ENCODE results near the gene MAML3. TPM values are rescaled to one million over a fixed set of nuclear protein-coding genes. Genes with fewer than 3 reads are reported as not detected.

The MAML3 gene
- total and polyA plus RNA-seq, 2 of the 13 experiments (the other 11 are each of a cell fraction or from before 2014, with no cell fraction given), result 0.05 to 0.13 TPM

- TF ChIP-seq, protein P1, sequence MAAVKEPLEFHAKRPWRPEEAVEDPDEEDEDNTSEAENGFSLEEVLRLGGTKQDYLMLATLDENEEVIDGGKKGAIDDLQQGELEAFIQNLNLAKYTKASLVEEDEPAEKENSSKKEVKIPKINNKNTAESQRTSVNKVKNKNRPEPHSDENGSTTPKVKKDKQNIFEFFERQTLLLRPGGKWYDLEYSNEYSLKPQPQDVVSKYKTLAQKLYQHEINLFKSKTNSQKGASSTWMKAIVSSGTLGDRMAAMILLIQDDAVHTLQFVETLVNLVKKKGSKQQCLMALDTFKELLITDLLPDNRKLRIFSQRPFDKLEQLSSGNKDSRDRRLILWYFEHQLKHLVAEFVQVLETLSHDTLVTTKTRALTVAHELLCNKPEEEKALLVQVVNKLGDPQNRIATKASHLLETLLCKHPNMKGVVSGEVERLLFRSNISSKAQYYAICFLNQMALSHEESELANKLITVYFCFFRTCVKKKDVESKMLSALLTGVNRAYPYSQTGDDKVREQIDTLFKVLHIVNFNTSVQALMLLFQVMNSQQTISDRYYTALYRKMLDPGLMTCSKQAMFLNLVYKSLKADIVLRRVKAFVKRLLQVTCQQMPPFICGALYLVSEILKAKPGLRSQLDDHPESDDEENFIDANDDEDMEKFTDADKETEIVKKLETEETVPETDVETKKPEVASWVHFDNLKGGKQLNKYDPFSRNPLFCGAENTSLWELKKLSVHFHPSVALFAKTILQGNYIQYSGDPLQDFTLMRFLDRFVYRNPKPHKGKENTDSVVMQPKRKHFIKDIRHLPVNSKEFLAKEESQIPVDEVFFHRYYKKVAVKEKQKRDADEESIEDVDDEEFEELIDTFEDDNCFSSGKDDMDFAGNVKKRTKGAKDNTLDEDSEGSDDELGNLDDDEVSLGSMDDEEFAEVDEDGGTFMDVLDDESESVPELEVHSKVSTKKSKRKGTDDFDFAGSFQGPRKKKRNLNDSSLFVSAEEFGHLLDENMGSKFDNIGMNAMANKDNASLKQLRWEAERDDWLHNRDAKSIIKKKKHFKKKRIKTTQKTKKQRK (IDR thresholded peaks at IDR 0.05; ENCODE audit: low read length), result no peak
- TF ChIP-seq MAFG (CRISPR knock-in tag; IDR thresholded peaks at IDR 0.05), result no peak
- no peak for TF ChIP-seq ZNF101 (CRISPR knock-in tag; IDR thresholded peaks at IDR 0.05; ENCODE audit: borderline replicate concordance, low read depth)
These were observed 246.8 kb downstream of the MAML3 start (continued) for GRCh38 chr4:139907001-139907809.

DNA sequence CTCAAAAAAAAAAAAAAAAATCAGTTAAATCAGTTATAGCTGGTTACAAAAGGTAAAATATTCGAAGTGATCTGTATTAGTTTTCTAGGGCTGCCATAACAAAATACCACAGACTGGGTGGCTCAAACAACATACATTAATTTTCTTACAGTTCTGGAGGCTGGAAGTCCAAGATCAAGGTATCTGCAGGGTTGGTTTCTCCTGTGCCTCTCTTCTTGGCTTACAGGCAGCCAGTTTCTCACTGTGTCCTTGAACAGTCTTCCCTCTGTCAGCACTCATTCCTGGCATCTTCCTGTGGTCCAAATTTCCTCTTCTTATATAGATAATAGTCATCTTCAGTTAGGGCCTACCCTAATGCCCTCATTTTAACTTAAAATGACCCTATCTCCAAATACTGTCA lies 248.5 kb downstream of the MAML3 start:
- ChIA-PET CTCF (ENCODE audit: low intra/inter-chr PET ratio, low total read pairs) (no interaction called here), POLR2A (no interaction called here)
- 0% methylated on average over 1 of the region's 1 CpG for WGBS (ENCODE audit: low lambda C conversion rate)
- Histone ChIP-seq H4K20me1 (ENCODE audit: insufficient read depth, low read length) (no peaks in the 10 kb centered on the region), H3K9me3 (ENCODE audit: low read length) (no peaks in the 10 kb centered on the region), H3K27ac (ENCODE audit: extremely low read length, insufficient read depth, low read length) (no peak overlapping the region), H3K36me3 (replicated peaks in 1 of 2; ENCODE audit: control insufficient read depth in 1 of 2, insufficient read depth in 2 of 2, low read length in 2 of 2) (no peaks in the 10 kb centered on the region), H3K4me3 (replicated peaks in 1 of 3; ENCODE audit: insufficient read depth in 1 of 3, low read depth in 2 of 3, low read length in 3 of 3) (no peak overlapping the region), H2AFZ (ENCODE audit: low read length) (no peak overlapping the region), H3K4me2 (ENCODE audit: low read depth, low read length) (no peak overlapping the region), H3K4me1 (ENCODE audit: insufficient read depth, low read length) (no peaks in the 10 kb centered on the region), H3K79me2 (ENCODE audit: insufficient read depth, low read length) (no peaks in the 10 kb centered on the region), H3K27me3 (ENCODE audit: control insufficient read depth in 1 of 2, insufficient read depth in 2 of 2, low read length in 2 of 2) (0 out of 5 replicates have a peak, but pooled peaks cover 0 to 5% of the 10 kb centered on the region in 2 experiments), H3K9ac (ENCODE audit: insufficient read depth, low read depth, low read length) (no peak overlapping the region)
- ATAC-seq, result no peak
- no peak for DNase-seq (ENCODE audit: low spot score)
- intact Hi-C loops (cut with micrococcal nuclease; ENCODE audit: unreplicated experiment) (no loop called here), in situ Hi-C loops (cut with HindIII; ENCODE audit: extremely low pct_ligation_motif_present, low pct_unique_long_range_greater_than_20kb) (no loop called here)
- no peak for TF ChIP-seq PHF5A (CRISPR knock-in tag; IDR thresholded peaks at IDR 0.05; ENCODE audit: low read depth, unreplicated experiment)
- BruUV-seq (replicated peaks), result no TSS peak
- no peak for FAIRE-seq

Data from HepG2 (cell line).